Stimulated activated CD8-positive, alpha-beta memory T cell treated with anti-CD3 and anti-CD28 coated beads, Interleukin-12 subunit alpha, Interleukin-12 subunit beta, amount 100 ng/mL, for 1 hour (primary cell): ENCODE results near the gene MNDA.
"Not testable (repeated sequence)": the region's sequence is repeated elsewhere in the genome, so short reads cannot be mapped to it uniquely, and the experiment has no call there.

Experiments
- DNase-seq: peaks from one replicate; pipeline ENCODE4 v3.0.0-alpha.2; 2020; ENCODE audit warnings: low read depth

MNDA gene

GRCh38 chr1:158839566-158839965 is 8.4 kb downstream of the MNDA start:
- no peak for DNase-seq

GRCh38 chr1:158840236-158840635 is 9.1 kb downstream of the MNDA start:
- no peak for DNase-seq

- no peak for DNase-seq
Observed at GRCh38 chr1:158864595-158864994, 33.4 kb downstream of the MNDA start.

GRCh38 chr1:158870438-158870837 is 39.3 kb downstream of the MNDA start:
- DNase-seq: not testable (repeated sequence)

- no peak for DNase-seq
Observed at GRCh38 chr1:158873141-158873540, 42.0 kb downstream of the MNDA start.

- no peak for DNase-seq
Observed at GRCh38 chr1:158893654-158894053, 62.5 kb downstream of the MNDA start.

GRCh38 chr1:158898722-158899121 is 67.6 kb downstream of the MNDA start:
- no peak for DNase-seq
